Superior temporal gyrus (tissue), 1 donor: ENCODE data around the gene TMEM185B.
"Not testable (repeated sequence)": the region's sequence is repeated elsewhere in the genome, so short reads cannot be mapped to it uniquely, and the experiment has no call there.

Experiments used
- DNase-seq: peaks from one replicate; pipeline ENCODE4 v3.0.0-alpha.2; 2016; ENCODE audit errors: extremely low spot score

Gene TMEM185B

DNA sequence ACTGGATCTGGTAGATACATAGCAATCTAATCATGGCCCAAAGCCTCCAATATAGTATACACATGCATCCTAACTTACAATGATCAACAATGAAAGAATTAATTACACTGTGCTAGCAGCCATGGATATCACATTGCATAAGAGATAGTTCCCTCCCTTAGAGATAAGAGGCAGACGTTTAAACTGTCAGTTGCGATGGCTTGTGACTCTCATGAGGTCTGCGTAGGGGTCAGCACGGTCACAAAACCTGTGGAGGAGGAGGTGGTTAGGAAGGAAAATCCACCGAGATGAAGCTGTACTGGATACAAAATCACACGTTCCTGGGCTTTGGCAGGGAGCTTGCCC is 28.7 kb upstream of the TMEM185B start:
- peak; percentile 37 for DNase-seq

DNA sequence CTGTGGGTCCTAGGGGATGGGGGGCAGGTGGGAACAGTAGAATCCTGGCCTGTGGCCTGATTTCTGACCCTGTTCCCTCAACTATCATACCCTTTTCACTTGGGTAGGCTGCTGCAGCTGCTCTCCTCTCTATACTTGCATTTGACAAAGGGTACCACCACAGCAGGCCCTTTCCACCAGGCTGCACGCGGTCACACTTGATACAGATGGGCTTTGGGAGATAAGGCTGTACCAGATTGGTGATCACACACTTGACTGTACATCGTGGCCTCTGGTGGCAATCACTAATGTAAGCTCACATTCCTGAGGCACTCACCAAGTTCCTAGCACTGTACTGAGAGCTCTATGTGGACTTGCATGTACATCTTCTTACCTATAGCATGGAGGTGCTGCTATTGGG is 27.9 kb upstream of the TMEM185B start:
- no peak for DNase-seq

- no peak for DNase-seq
Measured at GRCh38 chr2:120250640-120251039, 27.4 kb upstream of the TMEM185B start.

DNA sequence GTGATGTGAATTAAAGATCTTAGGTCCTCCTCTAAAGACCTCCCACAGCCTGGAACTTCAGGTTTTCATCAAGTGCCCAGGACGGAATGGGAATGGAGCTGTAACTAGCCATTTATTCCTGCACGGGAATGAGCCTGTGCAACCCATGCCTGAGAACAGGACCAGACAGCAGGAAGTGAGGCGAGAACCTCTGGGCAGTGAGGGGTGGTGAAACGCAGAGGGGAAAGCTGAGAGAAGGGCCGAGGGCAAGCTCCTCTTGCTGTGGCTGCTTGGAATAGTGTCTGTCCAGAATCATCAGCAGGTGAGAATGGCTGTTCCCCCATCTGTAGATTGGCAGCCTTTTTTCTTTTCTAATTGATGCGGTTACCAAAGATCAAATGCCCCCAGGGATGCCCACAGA is 24.7 kb upstream of the TMEM185B start:
- DNase-seq = no peak

- DNase-seq = no peak
Measured at GRCh38 chr2:120246546-120247300, 23.5 kb upstream of the TMEM185B start.

- DNase-seq = no peak
Measured at GRCh38 chr2:120245520-120246332, 22.5 kb upstream of the TMEM185B start.

DNA sequence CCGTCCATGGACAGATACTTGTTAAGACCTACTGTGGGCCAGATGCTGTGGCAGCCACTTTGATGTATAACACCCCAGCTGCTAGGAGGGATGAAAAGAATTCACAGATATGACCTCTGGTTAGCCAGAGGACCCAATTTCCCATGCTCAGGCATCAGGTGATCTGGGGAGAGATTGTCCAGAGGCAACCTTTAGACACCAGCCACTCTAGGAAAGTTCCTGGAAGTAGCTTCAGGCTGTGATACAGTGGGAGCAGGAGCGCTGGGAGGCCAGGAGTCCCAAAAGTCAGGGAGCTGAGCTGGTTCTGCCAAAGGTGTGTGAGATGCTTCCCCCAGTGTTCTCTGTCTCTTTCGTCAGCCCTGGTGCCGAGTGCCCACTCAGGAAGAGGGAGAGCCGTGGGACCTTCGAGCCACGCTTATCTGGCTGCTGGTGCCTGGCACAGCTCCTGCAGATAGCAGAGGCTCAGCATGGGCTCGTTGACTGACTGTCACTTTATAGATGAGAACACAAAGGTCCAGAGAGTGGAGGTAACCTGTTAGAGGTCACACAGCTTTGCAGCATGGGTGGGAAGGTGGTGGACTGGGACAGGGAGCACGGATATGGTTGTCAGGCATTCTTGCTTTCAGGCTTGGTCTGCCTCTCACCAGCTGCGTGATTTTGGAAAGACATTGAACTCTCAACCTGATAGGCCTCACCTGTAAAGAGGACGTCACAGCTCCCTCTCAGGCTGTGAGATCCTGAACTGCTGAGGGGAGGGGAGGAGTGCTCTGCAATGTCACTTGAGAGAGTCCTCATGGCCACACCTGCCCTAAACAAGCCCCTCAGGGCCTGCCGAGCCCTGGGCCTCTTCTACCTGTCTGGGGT is 21.7 kb upstream of the TMEM185B start:
- no peak for DNase-seq

DNA sequence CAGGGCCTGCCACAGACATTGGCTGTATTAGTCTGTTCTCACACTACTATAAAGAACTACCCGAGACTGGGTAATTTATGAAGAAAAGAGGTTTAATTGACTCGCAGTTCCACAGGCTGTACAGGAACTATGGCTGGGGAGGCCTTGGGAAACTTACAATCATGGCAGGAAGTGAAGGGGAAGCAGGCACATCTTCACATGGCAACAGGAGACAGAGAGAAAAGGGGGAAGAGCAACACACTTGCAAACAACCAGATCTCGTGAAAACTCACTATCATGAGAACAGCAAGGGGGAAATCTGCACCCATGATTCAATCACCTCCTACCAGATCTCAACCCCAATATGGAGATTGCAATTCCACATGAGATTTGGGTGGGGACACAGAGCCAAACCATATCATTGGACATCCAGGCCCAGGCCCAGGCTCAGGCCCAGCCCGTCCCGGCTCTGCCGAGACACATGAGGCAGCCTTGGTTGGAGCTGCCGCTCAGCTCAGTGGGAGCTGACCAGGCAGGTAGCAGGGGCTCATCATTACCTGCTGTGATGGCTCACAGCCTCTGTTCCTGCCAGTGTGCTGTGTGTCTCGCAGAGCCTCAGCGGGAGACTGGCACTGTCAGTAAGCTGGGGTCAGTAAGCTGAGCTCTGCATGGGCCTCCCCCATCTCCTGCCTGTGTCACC is 20.8 kb upstream of the TMEM185B start:
- no peak for DNase-seq

- DNase-seq = no peak
Measured at GRCh38 chr2:120243211-120243610, 20.0 kb upstream of the TMEM185B start.

DNA sequence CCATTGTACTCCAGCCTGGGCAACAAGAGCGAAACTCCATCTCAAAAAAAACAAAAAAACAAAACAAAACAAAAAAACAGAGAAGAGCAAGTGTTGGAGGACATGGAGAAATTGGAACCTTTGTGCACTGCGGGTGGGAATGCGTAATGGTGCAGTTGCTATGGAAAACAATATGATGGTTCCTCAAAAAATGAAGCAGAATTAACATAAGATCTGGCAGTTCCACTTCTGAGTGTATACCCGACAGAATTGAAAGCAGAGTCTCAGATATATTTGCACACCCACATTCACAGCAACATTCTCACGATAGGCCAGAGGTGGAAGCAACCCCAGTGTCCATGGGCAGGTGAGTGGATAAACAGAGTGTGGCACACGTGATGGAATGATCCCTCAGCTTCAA is 18.5 kb upstream of the TMEM185B start:
- no peak for DNase-seq

- DNase-seq = no peak
Measured at GRCh38 chr2:120240901-120241429, 17.8 kb upstream of the TMEM185B start.

DNA sequence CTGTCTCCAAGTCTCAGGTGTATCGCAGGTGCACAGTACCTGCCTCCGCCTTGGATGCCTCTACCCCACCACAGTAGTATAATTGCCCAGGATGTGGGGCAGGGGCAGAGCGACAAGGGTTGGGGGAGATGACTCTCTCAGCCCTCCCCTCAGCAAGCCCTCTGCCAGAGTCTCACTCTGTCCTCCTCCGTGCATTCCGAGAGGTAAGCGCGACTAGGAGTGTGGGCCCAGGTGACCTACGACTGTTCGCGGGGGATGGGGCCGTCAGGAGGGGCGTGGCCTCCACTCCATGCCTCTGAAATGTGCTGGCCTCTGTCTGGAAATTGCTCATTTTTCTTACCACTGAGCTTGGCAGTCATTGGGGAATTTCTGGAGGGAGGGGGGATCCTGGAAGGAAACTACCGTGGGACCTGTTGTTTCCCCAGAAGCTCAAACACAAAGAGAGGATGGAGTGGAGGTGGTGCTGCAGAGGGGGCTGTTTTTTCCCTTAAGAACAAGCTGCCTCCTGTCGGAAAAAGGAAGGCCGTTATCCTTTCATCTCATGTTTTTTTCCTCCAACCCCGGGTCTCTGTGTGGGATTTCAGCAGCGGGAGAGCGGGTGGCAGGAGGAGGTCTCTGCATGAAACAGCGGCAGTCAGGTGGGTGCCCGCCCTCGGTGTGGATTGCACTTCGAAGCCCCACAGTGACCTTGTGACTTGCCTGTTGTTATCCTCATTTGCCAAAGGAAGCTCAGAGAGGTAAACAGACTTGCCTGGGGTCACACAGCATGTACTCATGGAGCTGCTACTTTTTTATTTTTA is 16.5 kb upstream of the TMEM185B start:
- no peak for DNase-seq

DNA sequence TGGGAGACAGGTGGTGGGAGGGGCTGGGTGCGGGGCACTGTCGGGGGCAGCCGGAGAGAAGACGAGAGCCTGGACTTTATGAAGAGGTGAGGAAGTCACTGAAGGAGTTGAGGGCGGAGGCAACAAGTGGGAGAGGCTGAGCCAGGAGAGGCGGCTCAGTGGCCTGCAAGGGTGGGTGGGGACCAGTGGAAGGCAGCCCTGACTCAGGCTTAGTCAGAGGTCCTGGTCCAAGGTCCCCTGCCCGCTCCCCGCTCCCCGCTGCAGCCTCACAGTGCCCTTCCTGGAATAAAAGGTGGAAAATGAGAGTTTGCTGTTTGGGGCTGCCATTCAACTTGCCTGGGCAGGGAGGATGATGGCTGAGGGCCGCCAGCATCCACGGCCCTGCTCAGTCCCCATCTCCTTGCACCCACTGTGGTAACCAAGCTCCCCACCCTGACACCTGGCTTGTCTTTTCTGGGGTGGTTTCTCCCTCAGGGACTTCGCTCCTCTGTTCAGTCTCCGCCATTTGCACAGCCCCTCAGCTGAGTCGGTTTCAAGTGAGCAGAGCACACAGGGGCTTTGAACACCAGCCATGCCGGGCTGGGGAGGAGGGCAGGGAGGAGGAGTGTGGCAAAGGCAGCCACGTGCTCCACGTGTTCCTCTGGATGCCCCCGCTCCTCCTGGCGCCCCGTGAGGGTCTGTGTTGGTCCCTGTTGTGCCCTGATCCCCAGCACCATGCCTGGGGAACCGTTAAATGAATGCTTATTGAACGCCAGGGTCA is 15.7 kb upstream of the TMEM185B start:
- no peak for DNase-seq

GRCh38 chr2:120237491-120237902 is 14.3 kb upstream of the TMEM185B start:
- no peak for DNase-seq

DNA sequence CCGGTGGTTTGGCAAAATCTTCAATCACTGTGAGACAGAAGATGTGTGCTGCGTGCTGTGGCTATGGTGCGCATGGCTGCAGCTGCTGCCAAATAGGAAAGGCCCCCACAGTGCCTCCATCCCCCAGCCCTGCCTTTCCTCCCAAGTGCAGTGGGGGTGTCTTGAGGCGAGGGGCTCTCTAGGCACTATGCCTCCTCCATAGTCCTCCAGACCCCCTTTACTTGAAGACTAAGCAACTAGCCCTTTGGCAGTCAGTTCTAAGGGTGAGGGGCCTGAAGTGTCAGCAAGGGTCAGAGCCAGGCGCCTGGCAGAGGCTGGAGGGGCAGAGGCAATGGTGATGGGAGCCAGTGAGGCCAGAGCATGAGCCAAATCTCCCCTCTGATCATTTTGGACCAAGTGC is 13.6 kb upstream of the TMEM185B start:
- no peak for DNase-seq

DNA sequence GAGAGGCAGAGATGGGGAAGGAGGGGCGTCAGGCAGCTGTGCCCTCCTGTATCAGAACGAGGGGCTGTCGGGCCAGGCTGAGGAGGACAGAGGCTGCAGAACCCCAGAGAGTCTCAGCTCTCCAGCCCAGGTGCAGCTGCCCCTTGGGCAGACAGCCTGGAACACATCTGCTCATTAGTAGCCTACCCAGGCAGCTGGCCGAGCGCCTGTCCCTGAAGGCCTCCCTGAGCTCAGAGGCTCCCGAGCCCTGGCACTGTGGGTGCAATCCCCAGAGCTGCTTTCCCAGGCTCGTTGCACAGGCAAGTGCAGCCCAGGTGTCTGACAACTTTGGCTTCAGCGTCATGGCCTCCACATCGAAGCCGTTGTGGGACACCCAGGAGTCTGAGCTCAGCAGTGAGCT is 13.1 kb upstream of the TMEM185B start:
- no peak for DNase-seq

DNA sequence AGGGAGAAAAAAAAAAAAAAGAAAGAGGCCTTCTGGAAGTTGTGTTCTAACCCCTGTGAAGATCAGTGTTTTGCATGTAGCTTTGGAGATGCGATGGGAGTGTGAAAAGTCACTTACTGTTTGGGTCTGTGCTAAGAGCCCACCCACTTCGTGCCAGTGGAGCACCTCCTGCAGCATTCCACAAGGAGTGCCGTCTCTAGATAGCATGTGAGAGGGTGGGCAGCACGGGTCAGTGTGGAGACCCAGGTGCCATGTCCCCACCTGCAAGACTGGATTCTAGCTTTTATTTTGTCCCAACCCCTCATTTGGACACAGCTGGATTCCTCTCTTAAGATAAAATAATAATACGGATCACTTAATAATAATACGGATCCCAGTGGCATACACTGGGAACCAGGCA is 12.5 kb upstream of the TMEM185B start:
- DNase-seq = no peak

GRCh38 chr2:120235158-120235557 is 12.0 kb upstream of the TMEM185B start:
- not testable (repeated sequence) for DNase-seq

DNA sequence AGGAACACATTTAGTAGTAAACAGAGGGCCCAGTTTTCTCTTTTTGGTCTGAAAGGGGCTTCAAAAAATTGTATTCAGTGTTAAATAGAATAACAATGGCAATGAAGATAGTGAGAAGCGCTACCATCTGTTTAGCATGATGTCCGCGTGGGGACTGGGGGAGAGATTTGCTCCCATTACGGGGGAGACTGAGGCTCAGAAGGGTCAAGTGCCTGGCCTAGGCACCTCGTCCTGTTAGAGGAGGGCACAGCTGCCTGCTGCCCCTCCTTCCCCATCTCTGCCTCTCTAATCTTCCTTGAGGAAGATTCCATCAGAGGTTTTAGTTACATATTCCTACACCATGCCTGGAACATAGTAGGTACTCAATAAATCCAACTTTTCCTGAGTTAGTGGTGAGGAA is 10.1 kb upstream of the TMEM185B start:
- no peak for DNase-seq
